AG04450 (cell line): Measurements from ENCODE around the gene SLF2. TPM values are rescaled to one million over a fixed set of nuclear protein-coding genes. Genes with fewer than 3 reads are reported as not detected.

Experiments used
- CTCF ChIA-PET: fragments of 300-600, 350-600 bp; formaldehyde crosslinking; extraction: SDS; loops from one replicate; lab custom pipeline; 2022; ENCODE audit warnings: antibody characterized with exemption, inconsistent platforms; lab: Charles Lee
- POLR2A ChIA-PET: fragments of 350-600 bp; formaldehyde crosslinking; extraction: SDS; loops from one replicate; lab custom pipeline; 2021; ENCODE audit warnings: antibody characterized with exemption, inconsistent platforms; lab: Yijun Ruan, JAX
- DNase-seq: peaks from one replicate; pipeline ENCODE4 v3.0.0-alpha.2; 2011; ENCODE audit warnings: low read depth, low spot score
- H3K27ac ChIP-seq: one replicate; pipeline ENCODE4 v1.5.1; 2012; ENCODE audit warnings: low read depth, low read length, control low read depth
- H3K27me3 ChIP-seq: one replicate; pipeline ENCODE4 v1.6.0; 2012; ENCODE audit warnings: low read length; ENCODE audit not compliant: control insufficient read depth, insufficient read depth
- H3K4me3 ChIP-seq: 2 replicates; pipeline ENCODE4 v1.5.1; 2011; ENCODE audit warnings: mild to moderate bottlenecking, low read depth, low read length, control low read depth
- H3K9me3 ChIP-seq: 2 replicates; pipeline ENCODE4 v1.5.1; 2012; ENCODE audit warnings: low read length; ENCODE audit not compliant: control insufficient read depth, insufficient read depth
- polyA plus RNA-seq: library from polyadenylated mRNA; depleted of rRNA; stranded (reverse); fragments of >200 nt; gene quantifications from 2 replicates; pipeline ENCODE4 v1.2.3, GENCODE V29; 2011
- TF ChIP-seq, protein P1 (sequence below): IDR thresholded peaks from 2 replicates; pipeline ENCODE4 v1.5.1; 2011; ENCODE audit warnings: low read depth, low read length, control low read depth, inconsistent platforms

Gene SLF2
- polyA plus RNA-seq, 1 experiment: 19.0 TPM

DNA sequence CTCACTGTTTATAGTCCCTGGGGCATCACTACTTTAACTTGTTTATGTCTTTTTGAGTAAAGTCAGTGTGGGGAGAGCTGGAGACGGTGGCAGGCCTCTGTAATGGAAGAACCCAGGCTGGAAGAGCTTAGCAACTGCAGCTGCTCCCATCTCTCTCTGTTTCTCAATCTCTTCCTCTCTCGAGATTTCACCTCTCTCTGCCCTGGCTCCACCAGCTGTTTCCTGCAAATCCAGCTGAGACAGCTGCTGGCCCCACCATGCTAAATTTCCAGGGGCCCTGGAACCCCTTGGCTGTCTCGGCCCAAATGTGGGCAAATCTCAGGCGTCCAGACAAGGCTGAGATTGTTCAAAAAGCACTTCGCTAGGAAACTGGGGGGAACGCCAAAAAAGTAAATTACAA is 25.8 kb upstream of the SLF2 start:
- TF ChIP-seq, protein P1, sequence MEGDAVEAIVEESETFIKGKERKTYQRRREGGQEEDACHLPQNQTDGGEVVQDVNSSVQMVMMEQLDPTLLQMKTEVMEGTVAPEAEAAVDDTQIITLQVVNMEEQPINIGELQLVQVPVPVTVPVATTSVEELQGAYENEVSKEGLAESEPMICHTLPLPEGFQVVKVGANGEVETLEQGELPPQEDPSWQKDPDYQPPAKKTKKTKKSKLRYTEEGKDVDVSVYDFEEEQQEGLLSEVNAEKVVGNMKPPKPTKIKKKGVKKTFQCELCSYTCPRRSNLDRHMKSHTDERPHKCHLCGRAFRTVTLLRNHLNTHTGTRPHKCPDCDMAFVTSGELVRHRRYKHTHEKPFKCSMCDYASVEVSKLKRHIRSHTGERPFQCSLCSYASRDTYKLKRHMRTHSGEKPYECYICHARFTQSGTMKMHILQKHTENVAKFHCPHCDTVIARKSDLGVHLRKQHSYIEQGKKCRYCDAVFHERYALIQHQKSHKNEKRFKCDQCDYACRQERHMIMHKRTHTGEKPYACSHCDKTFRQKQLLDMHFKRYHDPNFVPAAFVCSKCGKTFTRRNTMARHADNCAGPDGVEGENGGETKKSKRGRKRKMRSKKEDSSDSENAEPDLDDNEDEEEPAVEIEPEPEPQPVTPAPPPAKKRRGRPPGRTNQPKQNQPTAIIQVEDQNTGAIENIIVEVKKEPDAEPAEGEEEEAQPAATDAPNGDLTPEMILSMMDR: no peak
- CTCF ChIA-PET: interaction anchor here (1.3 kb wide), 2 partner anchors 15 to 128 kb away, joined by 3 to 4 read pairs; no protein-coding TSS in a partner anchor
- DNase-seq: no peak
- POLR2A ChIA-PET: no interaction called here
- no peak overlapping the region for H3K27ac ChIP-seq
- no peak overlapping the region for H3K4me3 ChIP-seq
- H3K9me3 ChIP-seq: no peaks in the 10 kb centered on the region
- no peaks in the 10 kb centered on the region for H3K27me3 ChIP-seq

- Histone ChIP-seq H3K9me3 (no peaks in the 10 kb centered on the region), H3K27ac (no peak overlapping the region), H3K4me3 (no peak overlapping the region), H3K27me3 (no peaks in the 10 kb centered on the region)
- ChIA-PET POLR2A (no interaction called here), CTCF (interaction anchor here (0.7 to 1.5 kb wide), 3 partner anchors 9 to 112 kb away, joined by 3 to 11 read pairs (median 4); partner anchors contain the start of gene LZTS2)
- TF ChIP-seq, protein P1: no peak
- DNase-seq: no peak
Observed at GRCh38 chr10:100887761-100888296, 24.9 kb upstream of the SLF2 start.

- ChIA-PET CTCF (interaction anchor here (0.7 to 1.5 kb wide), 4 partner anchors 11 to 353 kb away, joined by 3 to 11 read pairs (median 4); partner anchors contain the start of genes HIF1AN and LZTS2), POLR2A (interaction anchor here (0.6 kb wide), 1 partner anchor 125 kb away, joined by 3 read pairs; no protein-coding TSS in a partner anchor)
- Histone ChIP-seq H3K9me3 (no peaks in the 10 kb centered on the region), H3K4me3 (no peak overlapping the region), H3K27me3 (no peaks in the 10 kb centered on the region), H3K27ac (no peak overlapping the region)
- TF ChIP-seq, protein P1: 0 out of 2 replicates have a peak, but pooled peaks have one; percentile 21
- DNase-seq: no peak
Observed at GRCh38 chr10:100888957-100889356, 23.8 kb upstream of the SLF2 start.

DNA sequence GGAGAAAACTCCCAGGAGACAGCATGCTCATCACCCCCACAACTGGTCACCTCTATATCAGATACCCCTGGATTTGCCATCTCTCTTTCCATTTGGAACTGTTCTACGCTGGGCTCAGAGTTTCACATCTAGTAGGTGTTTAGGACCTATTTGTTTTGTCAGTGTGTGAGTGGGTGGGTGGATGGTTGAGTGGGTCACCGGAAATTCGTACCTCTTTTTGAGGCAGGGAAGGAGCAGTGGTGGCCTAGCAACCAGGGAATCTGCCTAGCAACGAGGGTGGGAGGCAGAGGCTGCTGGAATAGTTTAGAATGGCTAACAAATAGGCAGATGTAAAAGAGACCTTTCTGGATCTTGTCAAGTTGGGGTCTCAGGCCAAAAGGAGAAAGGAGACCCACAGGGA is 23.2 kb upstream of the SLF2 start:
- ChIA-PET CTCF (interaction anchor here (0.8 kb wide), 1 partner anchor 354 kb away, joined by 5 read pairs; the partner anchor contains the start of gene HIF1AN), POLR2A (no interaction called here)
- Histone ChIP-seq H3K27me3 (no peaks in the 10 kb centered on the region), H3K27ac (peak overlapping the region; percentile 96), H3K9me3 (no peaks in the 10 kb centered on the region), H3K4me3 (no peak overlapping the region)
- TF ChIP-seq, protein P1: no peak
- no peak for DNase-seq

DNA sequence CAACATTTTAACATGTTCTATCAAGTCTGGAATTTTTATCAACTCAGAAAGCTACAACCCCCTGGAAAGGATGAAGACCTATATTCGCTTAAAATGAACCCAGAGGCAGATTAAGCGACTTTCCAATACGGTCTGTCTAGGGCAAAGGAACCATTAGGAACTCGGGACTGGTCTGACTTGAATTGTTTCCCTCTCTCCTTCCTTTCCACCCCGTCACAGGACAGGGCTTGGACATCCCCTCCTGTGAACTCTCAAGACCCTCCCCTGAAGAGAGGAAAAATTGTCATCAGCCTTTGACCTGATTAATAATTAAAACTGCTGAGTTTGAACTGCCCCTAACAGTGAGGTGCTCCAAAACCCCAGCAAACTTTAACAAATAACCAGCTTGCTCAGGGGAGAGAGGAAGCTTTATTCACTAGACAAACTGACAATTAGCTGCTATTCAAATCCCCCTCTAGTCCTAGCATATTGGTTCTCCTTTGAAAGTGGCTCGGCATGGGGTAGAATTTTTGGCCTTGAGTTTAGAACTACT is 22.6 kb upstream of the SLF2 start:
- ChIA-PET CTCF (interaction anchor here (0.6 kb wide), 1 partner anchor 355 kb away, joined by 5 read pairs; the partner anchor contains the start of gene HIF1AN), POLR2A (no interaction called here)
- Histone ChIP-seq H3K4me3 (no peak overlapping the region), H3K9me3 (no peaks in the 10 kb centered on the region), H3K27ac (peak overlapping the region; percentile 96), H3K27me3 (no peaks in the 10 kb centered on the region)
- DNase-seq: no peak
- TF ChIP-seq, protein P1: no peak
